ENCODE data around the gene DESI1.
"Not testable (repeated sequence)": the region's sequence is repeated elsewhere in the genome, so short reads cannot be mapped to it uniquely, and the experiment has no call there.

Gene DESI1

GRCh38 chr22:41620589-41621098 is at the start of gene DESI1:
Gene DESI1 (minus strand): TSS chr22:41621043. CDS start chr22:41620839, 204 bp downstream.
- no peak for DNase-seq

- no peak for DNase-seq
These were observed 48.4 kb upstream of the DESI1 start for GRCh38 chr22:41668971-41669911.

GRCh38 chr22:41664951-41665350 is 44.1 kb upstream of the DESI1 start:
- DNase-seq: no peak

GRCh38 chr22:41664490-41664889 is 43.6 kb upstream of the DESI1 start:
- no peak for DNase-seq

- DNase-seq: not testable (repeated sequence)
These were observed 42.8 kb upstream of the DESI1 start for GRCh38 chr22:41663594-41663993.

GRCh38 chr22:41661713-41662112 is 40.9 kb upstream of the DESI1 start:
- no peak for DNase-seq

- no peak for DNase-seq
These were observed 40.2 kb upstream of the DESI1 start for GRCh38 chr22:41661088-41661487.

- DNase-seq: no peak
These were observed 39.6 kb upstream of the DESI1 start for GRCh38 chr22:41660416-41660815.

- DNase-seq: no peak
These were observed 39.1 kb upstream of the DESI1 start for GRCh38 chr22:41659941-41660340.

GRCh38 chr22:41658869-41659268 is 38.0 kb upstream of the DESI1 start:
- no peak for DNase-seq

- DNase-seq: no peak
These were observed 36.9 kb upstream of the DESI1 start for GRCh38 chr22:41657709-41658108.

GRCh38 chr22:41656556-41656955 is 35.7 kb upstream of the DESI1 start:
- DNase-seq: no peak

GRCh38 chr22:41654322-41654721 is 33.5 kb upstream of the DESI1 start:
- no peak for DNase-seq

GRCh38 chr22:41650821-41651220 is 30.0 kb upstream of the DESI1 start:
- no peak for DNase-seq

GRCh38 chr22:41650229-41650628 is 29.4 kb upstream of the DESI1 start:
- DNase-seq: no peak

GRCh38 chr22:41648432-41648831 is 27.6 kb upstream of the DESI1 start:
- DNase-seq: no peak

- DNase-seq: no peak
These were observed 26.9 kb upstream of the DESI1 start for GRCh38 chr22:41647771-41648170.

GRCh38 chr22:41642331-41643110 is 21.7 kb upstream of the DESI1 start:
- no peak for DNase-seq

- no peak for DNase-seq
These were observed 21.0 kb upstream of the DESI1 start for GRCh38 chr22:41641854-41642253.

- DNase-seq: no peak
These were observed 17.9 kb upstream of the DESI1 start for GRCh38 chr22:41638748-41639147.

- no peak for DNase-seq
These were observed 17.3 kb upstream of the DESI1 start for GRCh38 chr22:41638124-41638523.

- not testable (repeated sequence) for DNase-seq
These were observed 16.8 kb upstream of the DESI1 start for GRCh38 chr22:41637623-41638022.

- DNase-seq: no peak
These were observed 15.6 kb upstream of the DESI1 start for GRCh38 chr22:41636467-41636866.

- DNase-seq: not testable (repeated sequence)
These were observed 13.8 kb upstream of the DESI1 start for GRCh38 chr22:41634610-41635009.
